ENCODE measurements around the gene INSYN2B. TPM values are rescaled to one million over a fixed set of nuclear protein-coding genes. Genes with fewer than 3 reads are reported as not detected.

The INSYN2B gene
- total and polyA plus RNA-seq, 2 of the 4 experiments (the other 2 are of a cell fraction) = 9.1 to 33.5 TPM

DNA sequence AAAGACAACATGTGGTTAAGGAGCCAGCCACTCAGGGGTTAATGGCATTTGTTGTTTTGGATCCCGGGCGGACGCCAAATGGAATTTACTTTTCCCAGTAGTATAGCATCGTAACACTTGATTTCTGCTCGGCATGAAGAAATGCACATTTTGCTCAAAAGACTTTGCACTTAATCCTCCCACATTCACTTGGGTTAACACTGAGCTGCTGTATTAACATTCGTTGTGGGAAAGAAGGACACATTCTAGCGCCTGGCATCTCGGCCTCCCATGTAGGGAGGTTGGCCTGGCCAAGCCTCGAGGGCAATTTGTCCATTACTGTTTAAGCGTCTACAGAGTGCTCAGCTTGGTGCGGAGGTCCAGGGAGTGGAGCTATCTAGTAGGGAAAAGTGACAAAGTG lies 32.3 kb upstream of the INSYN2B start:
- dilution Hi-C loops (cut with HindIII; ENCODE audit: low sequenced_read_pairs, unreplicated experiment) (no loop called here), in situ Hi-C loops (cut with MboI; ENCODE audit: low sequenced_read_pairs) (no loop called here), intact Hi-C loops (cut with micrococcal nuclease) (no loop called here)
- Histone ChIP-seq H4K91ac (ENCODE audit: insufficient read depth, low read depth, low read length) (no peak overlapping the region), H2AK5ac (ENCODE audit: low read depth, low read length) (no peak overlapping the region), H3K27me3 (ENCODE audit: control insufficient read depth, insufficient read depth, low read length) (peaks cover 11% of the 10 kb centered on the region), H3K23ac (ENCODE audit: low read depth, low read length) (no peak overlapping the region), H3K14ac (replicated peaks; ENCODE audit: low read depth, low read length) (no peak overlapping the region), H4K5ac (ENCODE audit: low read depth, low read length) (no peak overlapping the region), H3K18ac (ENCODE audit: low read depth, low read length) (no peak overlapping the region), H3K36me3 (ENCODE audit: control insufficient read depth, insufficient read depth, low read length) (no peaks in the 10 kb centered on the region), H4K8ac (ENCODE audit: low read depth in 2 of 2, low read length in 2 of 2) (no peak overlapping the region), H2AFZ (replicated peaks; ENCODE audit: low read length, poor library complexity) (no peak overlapping the region), H2AK9ac (replicated peaks; ENCODE audit: low read depth, low read length, poor library complexity) (no peak overlapping the region), H3K9me3 (ENCODE audit: control insufficient read depth, insufficient read depth, low read length) (no peaks in the 10 kb centered on the region), H2BK20ac (ENCODE audit: low read depth, low read length) (no peak overlapping the region), H3K56ac (ENCODE audit: extremely low read depth, insufficient read depth, low read length) (no peak overlapping the region), H2BK120ac (ENCODE audit: low read depth, low read length) (no peak overlapping the region), H3K4me3 (ENCODE audit: insufficient read depth, low read depth, low read length) (no peak overlapping the region), H2BK15ac (ENCODE audit: low read depth, low read length) (no peak overlapping the region), H3K9me1 (ENCODE audit: insufficient read depth, low read length) (no peaks in the 10 kb centered on the region), H3K27ac (ENCODE audit: insufficient read depth, low read length) (no peak overlapping the region), H3K79me1 (ENCODE audit: low read depth in 1 of 2, low read length in 2 of 2) (no peaks in the 10 kb centered on the region), H3K4ac (ENCODE audit: low read depth, low read length) (no peak overlapping the region), H4K20me1 (ENCODE audit: insufficient read depth, low read length) (no peaks in the 10 kb centered on the region), H3K9ac (ENCODE audit: low read depth, low read length) (no peak overlapping the region), H2BK5ac (ENCODE audit: low read depth, low read length, poor library complexity, severe bottlenecking) (no peak overlapping the region), H3K4me2 (ENCODE audit: low read depth, low read length) (no peak overlapping the region), H3K4me1 (ENCODE audit: control insufficient read depth, insufficient read depth, low read length) (no peaks in the 10 kb centered on the region)
- DNase-seq (no peak), ATAC-seq (ENCODE audit: low read depth) (no peak)
- WGBS, 2 experiments (ENCODE audit: extremely low coverage in 2 of 2, insufficient read length in 1 of 2) = 100% methylated on average over 1 of the region's 11 CpGs; no CpG with 5 or more reads in 1 of the 2 experiments
- CTCF ChIA-PET = interaction anchor here (1.3 kb wide), 1 partner anchor 32 kb away, joined by 3 read pairs; no protein-coding TSS in a partner anchor
- no TSS peak for BruUV-seq (replicated peaks)
- TF ChIP-seq RFX5 (IDR thresholded peaks at IDR 0.05; ENCODE audit: low read depth, low read length) (no peak), MAFK (IDR thresholded peaks at IDR 0.05; ENCODE audit: low read depth, low read length) (no peak), SMC3 (IDR thresholded peaks at IDR 0.05; ENCODE audit: low read depth, low read length) (no peak), CEBPB (IDR thresholded peaks at IDR 0.05; ENCODE audit: low read depth, low read length) (no peak), POLR2A (IDR thresholded peaks at IDR 0.05; ENCODE audit: low read depth, low read length) (no peak)
- POLR2A ChIA-PET (ENCODE audit: unreplicated experiment) = no interaction called here
